HG02884 (cell line): ENCODE results near the gene DLK1.

Experiments used
- ATAC-seq: cut with Tn5 transposase; IDR thresholded peaks from one replicate; pipeline ENCODE4 v1.9.1; 2021; ENCODE audit warnings: mild to moderate bottlenecking, moderate library complexity; ENCODE audit not compliant: unreplicated experiment

DLK1 gene

DNA sequence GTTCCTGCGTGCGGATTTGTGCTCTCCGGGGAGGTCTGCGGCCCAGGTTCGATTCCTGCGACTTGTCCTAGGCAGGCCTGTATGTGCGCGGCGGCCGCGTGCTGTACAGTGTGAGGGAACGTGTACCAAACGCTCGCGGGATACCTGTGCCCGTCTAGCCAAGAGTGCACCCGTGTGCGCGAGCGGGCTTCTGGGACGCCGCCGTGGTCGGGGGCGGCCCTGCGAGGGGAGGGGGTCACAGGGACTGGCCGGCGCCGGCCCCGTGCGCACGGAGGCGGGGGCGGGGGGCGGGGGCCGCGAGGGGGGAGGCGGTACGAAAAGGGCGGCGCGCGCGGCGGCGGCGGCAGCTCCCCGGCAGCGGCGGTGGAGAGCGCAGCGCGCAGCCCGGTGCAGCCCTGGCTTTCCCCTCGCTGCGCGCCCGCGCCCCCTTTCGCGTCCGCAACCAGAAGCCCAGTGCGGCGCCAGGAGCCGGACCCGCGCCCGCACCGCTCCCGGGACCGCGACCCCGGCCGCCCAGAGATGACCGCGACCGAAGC, at the start of gene DLK1:
Gene DLK1 (plus strand): TSS at position 343 of the 536 bp plus-strand sequence. CDS start 177 bp downstream, at position 520.
- ATAC-seq = no peak

DNA sequence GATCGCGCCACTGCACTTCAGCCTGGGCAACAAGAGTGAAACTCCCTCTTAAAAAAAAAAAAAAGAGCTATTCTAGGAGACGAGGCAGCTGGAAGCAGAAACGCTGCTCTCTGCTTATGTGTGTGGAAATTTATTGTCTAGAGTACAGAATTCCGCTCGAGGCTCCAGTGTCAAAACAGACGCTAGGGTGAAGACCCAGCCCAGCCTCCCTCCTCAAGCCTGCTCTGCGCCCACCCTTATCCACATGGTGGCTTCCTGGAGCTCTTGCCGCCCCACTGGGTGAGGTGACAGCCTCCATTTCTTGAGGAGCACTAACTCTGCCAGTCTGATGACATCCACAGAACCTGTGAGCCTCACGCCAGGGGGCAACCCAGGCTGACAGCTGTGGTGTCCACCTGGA, 49.5 kb upstream of the DLK1 start:
- ATAC-seq = no peak

DNA sequence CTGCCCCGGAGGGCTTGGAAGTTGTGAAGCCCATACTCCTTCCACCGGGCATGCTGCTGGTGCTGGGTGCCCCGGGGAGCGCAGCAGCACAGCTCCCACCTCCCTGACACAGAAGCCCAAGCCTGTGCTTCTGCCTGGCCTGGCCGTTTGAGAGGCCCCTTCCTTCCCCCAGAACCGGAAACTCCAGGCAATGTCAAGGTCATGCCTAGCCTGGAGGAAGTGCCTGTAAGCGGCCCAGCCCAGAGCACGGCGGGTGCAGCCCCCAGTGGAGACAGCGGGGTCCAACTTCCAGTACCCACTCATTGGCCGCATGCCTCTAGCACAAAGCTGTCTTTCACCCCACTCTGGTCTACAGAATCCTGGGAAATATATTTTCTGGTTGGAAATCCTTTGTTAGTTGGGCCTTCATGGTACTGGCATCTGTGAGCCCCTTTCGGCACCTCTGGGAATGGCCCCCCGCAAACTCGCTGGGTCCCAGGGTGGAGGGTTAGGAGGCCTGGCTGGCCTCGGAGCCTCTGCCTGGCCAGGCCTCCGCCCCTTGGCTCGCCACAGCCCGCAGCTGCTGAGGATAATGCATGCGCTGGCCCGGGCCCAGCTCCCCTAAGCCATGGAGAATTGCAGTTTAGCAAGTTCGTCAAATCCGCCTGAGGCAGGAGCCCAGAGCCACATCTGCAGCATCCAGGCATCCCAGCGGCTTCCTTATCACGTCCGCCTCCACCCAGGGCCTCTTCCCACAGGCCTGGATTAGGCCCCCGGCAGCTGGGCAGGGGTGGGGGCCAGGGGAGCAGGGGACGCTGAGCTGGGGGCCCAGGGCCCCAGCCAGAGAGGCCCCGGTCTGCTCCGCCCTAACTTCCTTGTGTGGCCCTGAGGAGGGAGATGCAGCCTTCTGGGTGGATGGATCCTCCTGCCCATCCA, 48.9 kb upstream of the DLK1 start:
- ATAC-seq = no peak

DNA sequence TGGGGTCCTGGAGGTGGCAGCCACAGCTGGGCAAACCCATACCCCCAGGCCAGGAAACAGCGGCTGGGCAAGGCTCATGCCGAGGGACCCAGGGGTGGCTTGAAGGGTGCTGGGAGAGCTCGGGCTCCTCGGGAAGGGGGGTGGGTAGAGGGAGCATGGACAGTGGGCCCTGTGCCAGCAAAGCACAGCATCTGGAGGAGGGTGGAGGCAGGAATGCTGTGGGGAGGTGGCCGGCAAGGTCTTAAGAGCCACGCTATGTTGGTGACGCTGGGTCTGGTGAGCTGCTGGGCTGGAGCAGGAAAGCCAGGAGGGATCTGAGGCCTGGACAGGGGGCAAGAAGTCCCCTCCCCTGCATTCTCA, 48.2 kb upstream of the DLK1 start:
- no peak for ATAC-seq

DNA sequence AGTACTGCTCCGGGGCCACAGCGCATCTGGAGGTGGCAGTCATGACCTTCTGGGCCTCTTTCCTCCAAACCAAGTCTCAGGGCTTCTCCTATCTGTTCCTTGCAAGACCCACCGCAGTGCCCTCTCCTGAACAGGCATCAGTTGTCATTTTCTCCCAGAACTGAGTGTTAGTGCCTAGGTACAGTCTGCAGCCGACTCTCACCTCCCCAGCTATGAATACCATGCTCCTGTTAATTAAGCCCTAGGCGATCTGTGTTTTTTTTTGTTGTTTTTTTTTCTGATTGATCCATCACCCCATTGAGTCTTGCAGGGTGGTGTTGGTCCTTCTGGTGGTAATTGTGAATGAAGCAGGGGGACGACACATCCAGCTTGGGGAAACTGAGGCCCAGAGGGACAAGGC, 47.5 kb upstream of the DLK1 start:
- no peak for ATAC-seq

DNA sequence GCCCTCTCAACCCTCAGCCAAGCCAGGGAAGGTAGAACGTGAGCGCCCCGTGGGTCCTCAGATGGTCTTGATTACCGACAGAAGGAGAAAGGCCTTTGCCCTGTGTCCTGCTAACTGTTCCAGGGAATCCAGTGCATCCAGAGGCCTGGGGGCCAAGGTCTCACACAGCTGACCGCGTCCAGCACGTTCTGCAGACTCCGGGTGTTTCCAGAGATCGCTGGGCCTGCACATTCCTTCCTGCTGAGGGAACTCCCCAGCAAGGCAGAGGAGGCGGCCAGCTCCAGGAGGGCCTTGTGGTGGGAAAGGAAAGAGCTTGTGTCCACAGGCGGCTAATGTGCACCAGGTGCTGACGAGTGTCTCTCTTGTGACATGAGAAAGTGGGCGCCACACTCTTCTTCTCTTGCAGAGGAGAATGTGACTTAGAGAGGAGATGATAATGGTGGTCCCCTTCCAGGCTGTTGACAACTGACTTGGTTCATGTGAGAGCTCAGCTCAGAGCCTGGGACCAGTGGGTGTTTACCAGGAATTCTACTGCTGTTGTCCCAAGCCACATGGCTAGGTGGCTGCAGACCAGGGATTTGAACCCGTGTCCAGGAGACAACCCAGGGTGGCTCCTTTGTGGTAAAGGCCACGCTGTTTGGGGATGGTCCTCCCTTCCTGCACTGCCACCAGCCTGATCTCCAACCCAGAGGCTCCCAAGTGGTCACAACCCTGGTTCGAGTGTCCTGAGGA, 46.8 kb upstream of the DLK1 start:
- no peak for ATAC-seq

DNA sequence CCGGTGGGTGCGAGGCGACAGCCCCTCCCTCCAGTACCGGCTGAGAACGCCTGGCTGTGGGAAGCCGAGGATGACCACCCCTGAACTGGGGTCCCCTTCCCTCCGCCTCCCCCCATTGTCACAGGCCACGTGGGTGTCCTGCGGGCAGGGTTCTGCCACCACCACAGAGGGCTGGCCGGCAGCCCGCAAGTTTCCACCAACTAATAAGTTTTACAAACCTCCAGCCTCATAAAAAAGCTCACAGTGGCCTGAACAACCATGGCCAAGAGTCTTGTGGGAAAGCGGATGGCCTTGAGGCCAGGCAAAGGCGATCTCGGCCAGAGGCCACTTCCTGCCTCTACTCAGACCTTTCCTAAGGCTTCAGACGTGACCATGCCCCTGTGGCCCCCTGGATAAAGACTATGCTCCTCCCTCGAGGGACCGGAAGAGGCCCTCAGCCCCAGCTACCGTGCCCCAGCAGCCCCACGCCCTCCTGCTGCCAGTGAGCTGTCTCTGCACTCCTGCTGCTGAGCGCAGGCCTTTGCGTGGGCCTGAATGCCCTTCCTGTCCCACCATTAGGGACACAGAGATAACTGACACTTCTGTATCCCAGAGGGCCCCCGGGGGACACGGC, 46.1 kb upstream of the DLK1 start:
- ATAC-seq = no peak

DNA sequence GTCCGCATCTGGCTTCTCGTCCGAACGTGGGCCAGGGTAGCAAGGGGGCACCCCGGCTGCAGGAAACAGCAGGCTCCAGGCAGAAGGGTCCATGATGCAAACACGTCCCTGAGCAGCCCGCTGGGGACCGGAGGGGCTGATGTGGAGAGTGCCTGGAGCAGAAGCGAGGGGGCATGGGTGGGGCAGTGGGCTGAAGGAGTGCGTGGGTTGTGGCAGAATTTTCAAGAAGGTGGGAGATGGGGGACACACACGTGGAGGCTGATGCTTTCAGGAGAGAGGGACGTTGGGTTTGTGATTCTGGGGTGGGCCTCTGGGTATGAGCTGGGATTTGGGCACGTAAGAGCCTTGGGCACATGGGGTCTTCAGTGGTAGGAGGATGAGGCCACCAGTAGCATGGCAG, 45.6 kb upstream of the DLK1 start:
- ATAC-seq = no peak

DNA sequence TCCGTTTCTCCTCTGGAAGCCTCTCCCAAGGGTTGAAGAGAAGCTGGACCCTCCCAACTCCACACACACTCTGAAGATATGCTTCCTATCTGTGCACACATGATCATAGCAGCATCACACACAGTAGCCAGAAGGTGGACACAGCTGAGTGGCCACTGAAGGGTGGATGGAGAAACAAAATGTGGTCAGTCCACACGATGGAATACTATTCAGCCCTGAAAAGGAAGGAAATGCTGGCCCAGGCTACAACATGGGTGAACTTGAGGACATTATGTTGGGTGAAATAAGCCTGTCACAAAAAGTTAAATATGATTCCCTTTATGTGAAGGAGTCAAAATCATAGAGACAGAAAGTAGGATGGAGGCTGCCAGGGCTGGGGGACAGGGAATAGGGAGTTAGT, 43.9 kb upstream of the DLK1 start:
- ATAC-seq = no peak

DNA sequence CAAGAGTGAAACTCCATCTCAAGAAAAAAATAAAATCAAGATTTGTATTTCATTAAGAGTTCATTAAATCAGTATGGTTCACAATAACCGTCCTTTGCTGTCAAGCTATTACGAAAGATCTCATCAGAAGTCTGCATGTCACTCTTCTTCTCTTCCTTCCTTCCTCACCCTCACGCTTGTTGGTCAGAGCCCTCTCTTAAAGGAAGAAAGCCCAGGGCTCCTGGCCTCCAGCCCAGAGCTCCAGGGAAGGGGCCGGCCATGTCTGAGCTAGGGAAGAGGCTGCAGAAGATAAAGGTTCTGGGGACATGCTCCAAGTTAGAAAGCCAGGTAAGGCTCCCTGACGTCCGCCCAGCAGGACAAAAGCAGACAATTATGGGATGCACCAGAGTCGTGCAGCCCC, 43.1 kb upstream of the DLK1 start:
- no peak for ATAC-seq

DNA sequence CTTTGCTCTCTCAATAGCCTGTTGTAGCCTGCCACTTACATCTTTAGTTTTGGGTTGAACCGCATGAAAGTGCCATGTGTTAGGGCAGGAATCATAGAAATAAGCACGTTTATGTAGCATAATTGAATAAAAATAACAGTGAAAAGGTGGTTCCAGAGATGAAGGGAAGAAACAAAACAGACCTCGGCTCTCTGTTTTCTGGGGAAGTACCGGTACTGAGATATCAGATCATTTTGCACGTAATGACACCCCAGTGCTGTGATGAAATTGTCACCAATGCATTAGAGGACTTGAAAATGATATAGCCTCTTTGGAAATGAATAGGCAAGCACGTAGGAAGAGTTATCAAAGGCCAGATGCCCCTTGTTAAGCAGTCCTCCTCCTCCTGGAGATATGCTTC, 42.5 kb upstream of the DLK1 start:
- no peak for ATAC-seq

DNA sequence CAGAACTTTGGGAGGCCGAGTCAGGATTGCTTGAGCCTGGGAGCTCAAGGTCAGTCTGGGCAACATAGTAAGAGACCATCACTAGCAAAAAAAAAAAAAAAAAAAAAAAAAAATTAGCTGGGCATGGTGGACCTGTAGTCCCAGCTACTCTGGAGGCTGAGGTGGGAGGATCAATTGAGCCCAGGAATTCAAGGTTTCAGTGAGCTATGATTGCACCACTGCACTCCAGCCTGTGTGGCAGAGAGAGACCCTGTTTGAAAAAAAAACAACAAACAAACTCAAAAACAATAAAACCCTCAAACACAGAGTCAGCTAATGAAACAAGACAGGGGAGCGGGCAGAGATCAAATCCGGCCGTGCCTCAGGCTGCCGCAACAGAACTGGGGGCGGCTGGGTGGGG, 41.7 kb upstream of the DLK1 start:
- ATAC-seq = no peak

DNA sequence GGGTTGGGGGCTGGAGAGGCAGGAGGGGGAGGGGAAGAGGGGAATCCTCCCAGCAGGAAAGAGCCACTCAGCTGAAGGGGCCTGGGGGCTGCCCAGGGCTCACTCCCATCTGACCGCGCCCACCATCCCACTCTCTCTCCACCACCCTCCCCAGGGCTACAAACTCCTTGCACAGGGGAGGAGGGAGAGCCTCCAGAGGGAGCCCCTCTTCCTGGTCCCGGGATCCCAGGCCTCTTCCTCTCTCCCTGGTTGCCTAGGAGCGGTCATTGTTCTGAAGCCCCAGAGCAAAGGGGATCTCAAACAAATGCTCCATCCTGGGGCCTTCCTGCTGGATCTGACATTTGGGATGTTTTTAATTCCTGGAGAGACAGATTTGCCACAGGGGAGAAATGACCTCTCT, 39.8 kb upstream of the DLK1 start:
- ATAC-seq = no peak

DNA sequence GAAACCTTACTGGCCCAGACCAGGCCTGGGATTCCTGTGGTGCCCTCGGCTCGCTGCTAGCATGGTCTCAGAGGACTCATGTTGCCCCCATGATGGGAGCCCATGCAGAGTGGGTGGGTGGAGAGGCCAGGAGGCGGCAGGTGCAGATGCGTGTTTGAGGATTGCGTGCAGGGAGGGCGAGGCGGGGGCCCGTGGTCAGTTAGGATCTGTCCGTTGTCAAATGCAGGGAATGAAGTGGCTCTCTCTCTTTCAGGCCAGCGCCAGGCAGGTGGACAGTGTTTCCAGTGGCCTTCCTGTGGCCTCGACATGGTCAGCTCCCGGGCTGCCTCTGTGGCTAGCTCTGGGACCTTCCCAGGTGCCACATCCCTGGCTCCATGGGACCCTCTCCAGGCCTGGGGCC, 39.3 kb upstream of the DLK1 start:
- no peak for ATAC-seq

DNA sequence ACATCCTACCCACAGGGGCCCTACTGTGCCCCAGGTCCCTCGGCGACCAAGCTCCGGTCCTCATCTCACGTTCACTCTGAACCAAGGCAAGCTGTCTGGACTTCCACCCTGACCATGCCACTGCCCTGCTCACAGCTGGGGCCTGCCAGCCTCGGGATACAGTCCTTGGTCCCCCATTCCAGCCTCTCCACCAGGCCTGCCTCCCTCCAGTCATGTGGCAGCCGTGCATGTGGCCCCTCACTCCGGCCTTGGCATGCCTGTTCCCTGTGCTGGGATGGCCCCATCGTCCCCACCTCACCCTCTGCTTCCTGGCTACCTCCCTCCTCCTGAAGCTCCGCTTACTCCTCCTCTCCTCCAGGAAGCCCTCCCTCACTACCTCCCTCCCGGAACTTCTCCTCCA, 38.6 kb upstream of the DLK1 start:
- ATAC-seq = no peak

DNA sequence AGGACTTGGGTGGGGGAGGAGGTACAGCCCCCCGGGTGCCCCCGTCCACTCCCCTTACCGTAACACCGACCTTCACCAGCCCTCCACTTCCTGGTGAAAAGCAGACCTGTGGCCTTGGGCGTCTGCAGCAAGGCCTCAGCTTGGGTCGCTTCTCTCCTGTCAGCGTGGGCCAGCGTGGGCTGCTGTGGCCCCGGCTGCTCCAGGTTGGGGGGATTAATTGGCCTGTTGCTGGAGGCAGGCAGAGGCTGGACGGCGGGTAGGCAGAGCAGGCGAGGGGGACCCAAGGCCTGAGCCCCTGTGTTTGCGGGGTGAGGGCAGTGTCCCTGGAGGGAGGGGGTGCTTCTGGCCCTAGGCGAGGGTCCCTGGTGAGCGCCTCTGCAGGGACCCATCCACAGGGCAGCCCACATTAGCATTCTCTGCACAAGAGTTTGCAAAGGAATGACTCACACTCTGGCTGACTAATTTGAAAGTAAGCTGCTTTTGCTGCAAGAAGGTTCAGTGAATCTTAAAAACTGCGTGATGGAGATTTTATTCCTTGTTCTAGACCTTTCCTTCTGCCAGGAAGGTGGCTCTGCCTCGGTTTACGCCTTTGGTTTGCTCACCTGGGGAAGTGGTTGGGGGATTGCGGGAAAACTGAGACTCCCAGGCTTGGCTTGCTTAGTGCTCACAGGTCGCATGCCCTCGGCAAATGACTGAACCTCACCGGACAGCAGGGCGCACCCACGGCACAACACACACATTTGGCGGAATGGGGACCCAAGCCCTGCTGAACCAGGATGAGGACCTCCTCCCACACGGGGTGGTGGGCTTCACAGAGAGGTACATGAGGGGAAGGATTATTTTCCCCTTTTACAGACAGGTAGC, 37.9 kb upstream of the DLK1 start:
- no peak for ATAC-seq

DNA sequence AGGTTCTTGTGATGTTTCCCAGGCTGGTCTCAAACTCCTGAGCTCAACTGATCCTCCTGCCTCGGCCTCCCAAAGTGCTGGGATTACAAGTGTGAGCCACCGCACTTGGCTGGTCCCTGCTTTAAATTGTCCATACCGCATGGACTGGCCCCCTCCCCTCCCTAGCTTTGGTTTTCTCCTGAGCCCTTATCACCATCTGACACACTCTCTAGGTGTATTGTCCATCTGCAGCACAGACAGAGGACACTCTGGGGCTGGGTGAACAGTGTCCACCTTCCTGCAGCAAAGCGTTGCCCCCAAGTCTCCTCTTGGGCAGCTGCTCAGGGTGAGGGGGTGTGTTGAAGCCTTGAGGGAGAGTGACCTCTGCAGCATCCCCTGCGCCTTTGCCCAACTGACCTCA, 36.0 kb upstream of the DLK1 start:
- ATAC-seq = no peak

DNA sequence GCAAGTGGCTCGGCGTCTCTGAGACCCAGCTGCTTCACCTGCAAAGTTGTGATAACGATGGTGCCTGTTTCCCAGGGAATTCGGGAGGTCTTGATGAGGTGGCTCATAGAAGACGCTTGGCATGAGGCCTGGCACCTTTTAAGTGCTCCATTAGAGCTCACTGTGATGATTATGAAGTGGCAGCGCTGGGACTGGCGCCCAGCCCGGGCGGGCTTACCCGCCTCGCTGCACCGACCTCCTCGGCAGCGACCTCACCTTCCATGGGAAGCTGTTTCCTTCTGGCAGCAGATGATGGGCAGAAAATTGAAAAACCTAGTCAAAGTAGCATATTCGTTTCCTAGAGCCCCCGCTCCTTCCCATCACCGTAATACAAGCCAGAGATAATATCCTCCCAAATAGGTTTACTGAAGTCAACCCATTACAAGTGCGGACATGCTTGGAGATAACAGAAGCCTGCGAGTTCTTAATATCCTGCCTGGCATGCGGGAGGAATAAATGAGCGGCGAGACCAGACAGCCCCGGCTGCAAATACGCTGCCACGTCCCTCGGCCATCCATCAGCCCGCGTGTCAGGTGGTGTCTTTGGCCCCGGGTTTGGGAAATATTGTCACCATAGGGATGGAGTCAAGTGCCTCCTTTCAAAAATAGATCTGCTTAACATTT, 35.2 kb upstream of the DLK1 start:
- ATAC-seq = no peak

DNA sequence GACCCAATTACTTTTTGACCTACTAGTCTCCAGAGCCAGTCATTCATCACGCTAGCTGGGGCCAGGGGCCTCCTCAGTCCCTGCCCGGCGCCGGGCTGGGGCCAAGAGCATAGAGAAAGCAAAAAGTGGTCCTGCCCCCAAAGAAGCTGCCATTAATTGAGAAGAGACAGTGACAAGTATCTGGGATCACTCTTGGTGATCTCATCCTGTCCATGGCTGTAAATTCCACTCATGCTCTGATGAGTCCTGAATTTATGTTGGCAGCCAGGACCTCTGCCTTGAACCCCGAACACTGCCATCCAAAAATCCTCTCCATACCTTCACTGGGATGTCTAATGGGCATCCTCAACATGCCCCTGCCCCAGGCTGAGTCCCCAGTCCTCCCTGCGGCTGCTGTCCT, 34.4 kb upstream of the DLK1 start:
- no peak for ATAC-seq

DNA sequence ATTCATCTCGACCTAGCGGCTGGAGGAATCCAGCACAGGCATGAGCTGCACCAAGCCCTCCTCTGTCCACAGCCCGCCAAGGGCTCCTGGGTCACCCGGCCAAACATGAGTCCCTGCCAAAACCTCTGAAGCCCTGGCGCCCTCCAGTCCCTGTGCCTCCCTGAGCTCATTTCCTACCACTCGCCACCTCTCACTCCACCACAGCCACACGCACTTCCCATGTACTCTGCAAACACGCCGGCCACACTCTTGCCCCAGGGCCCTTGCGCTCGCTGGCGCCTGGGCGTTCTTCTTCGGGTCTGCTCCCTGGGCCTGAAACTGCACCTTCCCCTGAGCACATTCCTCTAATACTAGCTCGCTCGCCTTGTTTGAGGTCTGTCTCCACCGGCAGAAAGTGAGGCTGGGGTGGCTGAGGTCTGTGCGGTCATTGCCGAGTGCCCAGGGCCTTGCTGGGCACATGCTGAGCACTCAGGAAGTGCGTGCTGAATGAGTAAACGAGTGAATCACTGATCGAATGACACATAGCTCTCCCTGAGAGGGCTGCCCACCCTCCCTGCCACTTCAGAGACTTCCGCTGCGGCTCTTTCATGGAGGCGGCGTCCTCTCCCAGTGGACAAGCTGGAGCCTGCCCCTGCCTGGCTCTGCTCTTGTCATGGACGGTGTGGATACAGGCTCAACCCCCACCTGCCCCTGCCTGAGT, 33.7 kb upstream of the DLK1 start:
- ATAC-seq = no peak
